K562 (cell line): ENCODE measurements around the gene LIMS2. TPM values are rescaled to one million over a fixed set of nuclear protein-coding genes. Genes with fewer than 3 reads are reported as not detected.

Experiments
- ATAC-seq: fragments of 200-7000 bp; cut with Tn5 transposase; 3 replicates; pipeline ENCODE4 v1.9.1; 2020; ENCODE audit warnings: moderate library complexity
- BruUV-seq: library from RNA; stranded (reverse); fragments of 400-500 nt; replicated peaks from 2 replicates; lab custom pipeline; 2021; lab: Mats Ljungman, UMichigan
- CTCF ChIA-PET: fragments of 300-600 bp; formaldehyde crosslinking; extraction: SDS; loops from one replicate; lab custom pipeline; 2021; ENCODE audit warnings: low intra/inter-chr PET ratio; lab: Yijun Ruan, JAX
- POLR2A ChIA-PET: fragments of 300-600, 350-650 bp; sonication (Branson Sonifier 250); formaldehyde crosslinking; extraction: SDS; loops from one replicate; lab custom pipeline; 2021; ENCODE audit warnings: antibody characterized with exemption, inconsistent platforms; lab: Yijun Ruan, JAX
- DNase-seq, 4 experiments: peaks; one replicate each; pipeline versions ENCODE4 v3.0.0 to v3.0.0-alpha.2; 2011 to 2018; ENCODE audit warnings: low spot score in 3 of 4, mixed read lengths in 3 of 4; ENCODE audit errors: extremely low read depth in 1 of 4
- FAIRE-seq: peaks from 2 replicates; lab custom pipeline; 2011; peaks lifted over from hg19 to GRCh38; lab: Jason Lieb, UNC
- H2AFZ ChIP-seq: 2 replicates; pipeline ENCODE4 v1.6.0; 2011; ENCODE audit warnings: low read depth, low read length, control low read depth, inconsistent platforms
- H3K27ac ChIP-seq: fragments of 200-600 bp; 3 replicates; pipeline ENCODE4 v1.8.0; 2011; ENCODE audit warnings: low read depth, mild to moderate bottlenecking, control low read depth, inconsistent platforms, low read length, moderate library complexity, mixed read lengths; ENCODE audit errors: extremely low read depth
- H3K27me3 ChIP-seq, 2 experiments: fragments of 300-600 bp in 1 of 2; 2 replicates in 1 of 2; 3 replicates in 1 of 2; pipeline versions ENCODE4 v1.6.0 to v1.8.0; 2011; ENCODE audit warnings: inconsistent platforms in 2 of 2, low read length in 2 of 2, mild to moderate bottlenecking in 1 of 2, mixed read lengths in 1 of 2, moderate library complexity in 1 of 2; ENCODE audit not compliant: control insufficient read depth in 2 of 2, insufficient read depth in 2 of 2
- H3K36me3 ChIP-seq: fragments of 300-600 bp; 3 replicates; pipeline ENCODE4 v1.8.0; 2011; ENCODE audit warnings: mild to moderate bottlenecking, low read length, inconsistent platforms; ENCODE audit not compliant: control insufficient read depth, insufficient read depth
- H3K4me1 ChIP-seq, 2 experiments: fragments of 200-600 bp in 1 of 2; replicated peaks in 1 of 2; 2 replicates in 1 of 2; 3 replicates in 1 of 2; pipeline versions ENCODE4 v1.5.1 to v1.8.0; 2011; ENCODE audit warnings: inconsistent platforms in 2 of 2, low read length in 2 of 2, mild to moderate bottlenecking in 1 of 2, mixed read lengths in 1 of 2, moderate library complexity in 1 of 2; ENCODE audit not compliant: control insufficient read depth in 2 of 2, insufficient read depth in 2 of 2
- H3K4me2 ChIP-seq: 2 replicates; pipeline ENCODE4 v1.6.1; 2011; ENCODE audit warnings: low read length, control low read depth, inconsistent platforms, mixed read lengths; ENCODE audit not compliant: insufficient read depth
- H3K4me3 ChIP-seq: fragments of 200-600 bp; sonication (generic), shearing (Covaris generic); 2 replicates; pipeline ENCODE4 v1.5.1; 2016; ENCODE audit warnings: control low read depth, inconsistent platforms
- H3K79me2 ChIP-seq: fragments of 200-600 bp; 3 replicates; pipeline ENCODE4 v1.8.0; 2011; ENCODE audit warnings: low read length, inconsistent platforms; ENCODE audit not compliant: control insufficient read depth, insufficient read depth
- H3K9ac ChIP-seq, 2 experiments: 2 replicates each; pipeline versions ENCODE4 v1.6.0 to v1.6.1; 2011; ENCODE audit warnings: low read depth in 2 of 2, low read length in 2 of 2, control low read depth in 1 of 2, inconsistent platforms in 1 of 2, mild to moderate bottlenecking in 1 of 2, mixed read lengths in 1 of 2; ENCODE audit not compliant: insufficient read depth in 1 of 2
- H3K9me1 ChIP-seq: one replicate; pipeline ENCODE4 v1.6.0; 2011; ENCODE audit warnings: inconsistent platforms, mild to moderate bottlenecking, low read length, moderate library complexity; ENCODE audit not compliant: control insufficient read depth, insufficient read depth
- H3K9me3 ChIP-seq: replicated peaks from 2 replicates; pipeline ENCODE4 v1.5.1; 2011; ENCODE audit warnings: low read depth, low read length, inconsistent platforms; ENCODE audit not compliant: control insufficient read depth, insufficient read depth
- H4K20me1 ChIP-seq: replicated peaks from 2 replicates; pipeline ENCODE4 v1.6.1; 2011; ENCODE audit warnings: low read length, inconsistent platforms, mixed read lengths; ENCODE audit not compliant: control insufficient read depth, insufficient read depth
- DIDO1 ChIP-seq: fragments of 450-650 bp; IDR thresholded peaks from 2 replicates; pipeline ENCODE4 v1.6.1; 2016; ENCODE audit warnings: low read depth, missing biosample characterization, missing genetic modification characterization
- MECOM ChIP-seq: fragments of 250-450 bp; sonication (Bioruptor Pico); IDR thresholded peaks from 2 replicates; pipeline ENCODE4 v1.8.0; 2022; ENCODE audit warnings: inconsistent platforms
- NCOA6 ChIP-seq: fragments of 450-650 bp; IDR thresholded peaks from 2 replicates; pipeline ENCODE4 v1.6.1; 2017; ENCODE audit warnings: mild to moderate bottlenecking
- SIN3A ChIP-seq, 2 experiments: fragments of 150-350 bp in 1 of 2; IDR thresholded peaks; 2 replicates each; pipeline ENCODE4 v1.6.1; 2011 to 2016; ENCODE audit warnings: borderline replicate concordance in 2 of 2, low read depth in 2 of 2, low read length in 2 of 2, mild to moderate bottlenecking in 2 of 2, moderate library complexity in 2 of 2; ENCODE audit not compliant: control insufficient read depth in 1 of 2
- ZFP36 ChIP-seq: fragments of 150-350 bp; IDR thresholded peaks from 2 replicates; pipeline ENCODE4 v1.6.1; 2018; ENCODE audit warnings: low read length, low read depth; ENCODE audit not compliant: partially characterized antibody
- ZKSCAN1 ChIP-seq: fragments of 150-350 bp; IDR thresholded peaks from 2 replicates; pipeline ENCODE4 v1.6.1; 2016; ENCODE audit warnings: low read depth, low read length
- ZNF436 ChIP-seq: fragments of 250-450, 450-650 bp; sonication (Bioruptor Pico); formaldehyde crosslinking; IDR thresholded peaks from 2 replicates; pipeline ENCODE4 v1.7.0; 2020; ENCODE audit warnings: mild to moderate bottlenecking
- WGBS: fragments of 100-300 bp; shearing (Covaris generic); methylation state at CpG from one replicate; pipeline ENCODE4 v1.1.6; 2016; ENCODE audit warnings: low coverage, mixed read lengths; ENCODE audit not compliant: insufficient coverage; ENCODE audit errors: missing lambda C conversion rate; 5-methylcytosine and 5-hydroxymethylcytosine counted together
- in situ Hi-C: fragments of 300-500 bp; cut with MboI; formaldehyde crosslinking; loops from 4 replicates; pipeline ENCODE4 v1.15.0; 2018; ENCODE audit warnings: inconsistent platforms, mixed read lengths
- intact Hi-C: fragments of 100-400 bp; cut with micrococcal nuclease; formaldehyde crosslinking; loops from 2 replicates; pipeline ENCODE4 v1.14.2; 2022
- polyA plus RNA-seq, 8 experiments: library from polyadenylated mRNA; depleted of rRNA in 4 of 8; stranded (reverse) in 5 of 8; unstranded in 3 of 8; fragments of >200 nt; fragmentation: Nextera tagmentation in 2 of 8; fragmentation: Illumina TruSeq in 1 of 8; extraction: Ambion mirVana in 2 of 8; extraction: Trizol in 1 of 8; gene quantifications; 2 replicates each; pipeline versions ENCODE4 v1.2.1 to v1.2.3, GENCODE V29; 2011 to 2014; ENCODE audit warnings: inconsistent platforms in 1 of 8, missing spikeins in 1 of 8
- total RNA-seq, 7 experiments: library from RNA; depleted of rRNA in 6 of 7; stranded (reverse); fragments of >200 nt in 6 of 7; fragmentation: Illumina TruSeq in 2 of 7; extraction: Trizol in 2 of 7; gene quantifications; 2 replicates each; pipeline versions ENCODE4 v1.2.1 to v1.2.3, GENCODE V29; 2011 to 2021; ENCODE audit warnings: low replicate concordance in 1 of 7
- TF ChIP-seq, protein P1 (sequence below): fragments of 450-650 bp; IDR thresholded peaks from 2 replicates; pipeline ENCODE4 v1.6.1; 2014; ENCODE audit warnings: low read depth, mild to moderate bottlenecking, moderate library complexity, borderline replicate concordance

The LIMS2 gene
- total and polyA plus RNA-seq, 9 of the 15 experiments (the other 6 are each of a cell fraction or from before 2014, with no cell fraction given): 0.04 to 0.22 TPM; not detected in 7

GRCh38 chr2:127629637-127630036 is 45.7 kb downstream of the LIMS2 start:
- H2AFZ ChIP-seq: no peak overlapping the region
- H3K9ac ChIP-seq: no peak overlapping the region; a peak in 1 of 4 replicates
- in situ Hi-C loops (no loop called here), intact Hi-C loops (no loop called here)
- H4K20me1 ChIP-seq: peaks cover 4% of the 10 kb centered on the region; the same call in 1 of the 2 replicates
- no peak overlapping the region for H3K4me2 ChIP-seq
- BruUV-seq: no TSS peak
- under 1% methylated on average over 9 of the region's 9 CpGs for WGBS
- ATAC-seq (no peak), FAIRE-seq (no peak), DNase-seq (no peak)
- H3K79me2 ChIP-seq: no peaks in the 10 kb centered on the region
- peaks cover 0 to 46% of the 10 kb centered on the region in 2 experiments; a peak in 2 of 5 replicates for H3K4me1 ChIP-seq
- H3K27ac ChIP-seq: no peak overlapping the region
- TF ChIP-seq SIN3A (IDR thresholded peaks at IDR 0.05; ENCODE audit: borderline replicate concordance in 2 of 2, control insufficient read depth in 1 of 2, low read depth in 2 of 2, low read length in 2 of 2) (no peak), ZKSCAN1 (peak; percentile 49; the same call in 1 of the 2 replicates)
- H3K27me3 ChIP-seq: peaks cover 27 to 92% of the 10 kb centered on the region in 2 experiments; a peak in 4 of 5 replicates
- H3K9me3 ChIP-seq: no peaks in the 10 kb centered on the region
- no peaks in the 10 kb centered on the region for H3K36me3 ChIP-seq
- ChIA-PET POLR2A (no interaction called here), CTCF (no interaction called here)
- H3K9me1 ChIP-seq: no peaks in the 10 kb centered on the region
- no peak overlapping the region for H3K4me3 ChIP-seq

DNA sequence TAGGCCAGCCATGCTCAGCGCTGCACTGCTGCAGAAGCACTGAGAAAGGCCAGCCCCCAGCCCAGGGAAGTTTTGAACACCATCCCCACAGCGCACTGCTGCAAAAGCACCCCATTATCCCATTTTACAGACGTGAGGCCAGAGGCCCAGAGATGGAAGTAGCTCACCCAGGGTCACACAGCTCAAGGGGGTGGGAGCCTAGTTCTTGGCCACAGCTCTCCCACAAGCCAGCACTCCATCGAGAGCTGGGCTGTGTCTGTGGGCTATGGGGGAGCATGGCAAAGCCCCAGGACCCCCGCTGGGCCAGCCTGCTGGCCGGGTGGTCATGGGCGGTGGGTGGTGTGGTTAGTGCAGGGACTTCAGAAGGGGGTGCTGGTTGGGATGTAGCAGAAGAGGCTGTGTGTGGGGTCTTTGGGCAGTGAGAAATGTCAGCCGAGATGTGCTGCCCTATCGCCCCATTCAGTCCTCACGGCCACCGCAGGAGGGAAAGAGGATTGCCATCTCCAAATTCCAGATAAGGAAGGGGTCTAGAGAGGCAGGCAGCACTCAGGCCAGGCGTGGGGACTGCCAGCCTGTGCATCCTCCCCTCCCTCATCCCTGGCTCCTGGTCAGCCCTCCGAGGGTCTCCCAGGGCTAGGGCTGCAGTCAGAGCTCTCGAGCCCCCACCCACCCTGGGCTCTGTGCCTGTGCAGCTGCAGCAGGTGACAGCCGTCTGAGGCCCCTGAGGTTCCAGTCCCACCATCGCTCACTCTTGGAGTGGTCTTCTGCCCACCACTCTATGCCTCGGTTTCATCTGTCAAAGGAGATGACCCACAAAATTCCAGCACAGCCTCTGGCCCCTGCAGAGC is 46.3 kb downstream of the LIMS2 start:
- Histone ChIP-seq H3K4me2 (no peak overlapping the region), H3K36me3 (no peaks in the 10 kb centered on the region), H3K9ac (no peak overlapping the region; a peak in 1 of 4 replicates), H4K20me1 (peaks cover 8% of the 10 kb centered on the region; the same call in 1 of the 2 replicates), H3K27ac (no peak overlapping the region), H3K9me3 (no peaks in the 10 kb centered on the region), H3K79me2 (no peaks in the 10 kb centered on the region), H3K27me3 (peaks cover 29 to 94% of the 10 kb centered on the region in 2 experiments; a peak in 4 of 5 replicates), H3K4me1 (peaks cover 0 to 41% of the 10 kb centered on the region in 2 experiments; a peak in 2 of 5 replicates), H2AFZ (no peak overlapping the region), H3K9me1 (no peaks in the 10 kb centered on the region), H3K4me3 (no peak overlapping the region)
- no peak for ATAC-seq
- no peak for FAIRE-seq
- no TSS peak for BruUV-seq
- POLR2A ChIA-PET: interaction anchor here (0.7 to 1.0 kb wide), 3 partner anchors 13 to 78 kb away, joined by 3 to 4 read pairs (median 3); no protein-coding TSS in a partner anchor
- WGBS: 2% methylated on average over 17 of the region's 17 CpGs
- CTCF ChIA-PET: no interaction called here
- TF ChIP-seq DIDO1 (tag): no peak
- no peak for TF ChIP-seq ZNF436 (CRISPR knock-in tag)
- TF ChIP-seq NCOA6: no peak
- TF ChIP-seq, protein P1, sequence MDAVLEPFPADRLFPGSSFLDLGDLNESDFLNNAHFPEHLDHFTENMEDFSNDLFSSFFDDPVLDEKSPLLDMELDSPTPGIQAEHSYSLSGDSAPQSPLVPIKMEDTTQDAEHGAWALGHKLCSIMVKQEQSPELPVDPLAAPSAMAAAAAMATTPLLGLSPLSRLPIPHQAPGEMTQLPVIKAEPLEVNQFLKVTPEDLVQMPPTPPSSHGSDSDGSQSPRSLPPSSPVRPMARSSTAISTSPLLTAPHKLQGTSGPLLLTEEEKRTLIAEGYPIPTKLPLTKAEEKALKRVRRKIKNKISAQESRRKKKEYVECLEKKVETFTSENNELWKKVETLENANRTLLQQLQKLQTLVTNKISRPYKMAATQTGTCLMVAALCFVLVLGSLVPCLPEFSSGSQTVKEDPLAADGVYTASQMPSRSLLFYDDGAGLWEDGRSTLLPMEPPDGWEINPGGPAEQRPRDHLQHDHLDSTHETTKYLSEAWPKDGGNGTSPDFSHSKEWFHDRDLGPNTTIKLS: no peak
- peak; percentile 8 for TF ChIP-seq ZFP36
- TF ChIP-seq MECOM (CRISPR knock-in tag): no peak
- no peak for DNase-seq
- in situ Hi-C loops (no loop called here), intact Hi-C loops (no loop called here)
